ENCODE measurements around the gene CFAP61. TPM values are rescaled to one million over a fixed set of nuclear protein-coding genes. Genes with fewer than 3 reads are reported as not detected.

CFAP61 gene
- total RNA-seq, 5 donors from 2014 or later (not counting 1 experiment from before 2014, with no cell fraction given): not detected

DNA sequence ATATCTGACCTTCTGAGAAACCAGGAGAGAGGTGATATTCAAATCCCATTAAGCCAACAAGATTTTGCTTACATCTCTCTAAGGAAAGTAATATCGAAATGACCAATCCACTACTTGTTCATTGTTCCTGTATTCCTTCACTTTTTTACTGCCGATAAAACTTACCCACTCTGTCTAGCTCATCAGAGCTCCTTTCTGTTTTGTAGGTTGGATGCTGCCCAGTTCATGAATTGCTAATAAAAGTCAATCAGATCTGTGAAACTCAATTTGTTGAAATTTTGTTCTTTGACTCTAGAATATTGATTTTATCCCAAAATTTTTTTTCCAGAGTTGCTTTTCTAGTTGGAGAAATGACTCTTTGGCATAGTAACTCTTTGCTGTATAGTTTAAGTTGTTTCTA is 166.7 kb downstream of the CFAP61 start:
- ChIA-PET POLR2A (no interaction called here), CTCF (no interaction called here)
- Mint-ChIP-seq H3K27ac (no peak overlapping the region), H3K36me3 (no peaks in the 10 kb centered on the region), H3K27me3 (peaks cover 21 to 32% of the 10 kb centered on the region in 2 donors), H3K4me1 (no peaks in the 10 kb centered on the region), H3K9me3 (peaks cover 0 to 9% (median 8%) of the 10 kb centered on the region in 3 donors), H3K4me3 (no peak overlapping the region)
- H3K27ac ChIP-seq (ENCODE audit: low read length): no peak overlapping the region
- DNase-seq (no peak), ATAC-seq (replicated peaks in 1 of 4) (no peak)
- no peak overlapping the region for H3K4me3 ChIP-seq (ENCODE audit: control insufficient read depth in 1 of 2, extremely low read depth in 1 of 2, low read length in 1 of 2)
- no CpG with 5 or more reads among the region's 2 CpGs for WGBS (ENCODE audit: insufficient coverage)
- H3K9me3 ChIP-seq: no peaks in the 10 kb centered on the region
- no peaks in the 10 kb centered on the region for H3K4me1 ChIP-seq (ENCODE audit: control insufficient read depth in 1 of 2, extremely low read depth in 1 of 2, insufficient read depth in 2 of 2, low read length in 2 of 2)
- H3K27me3 ChIP-seq (replicated peaks in 1 of 2; ENCODE audit: control insufficient read depth in 2 of 2, extremely low read depth in 1 of 2, insufficient read depth in 2 of 2, low read length in 1 of 2): peaks cover 5 to 8% of the 10 kb centered on the region in 2 experiments
- no peaks in the 10 kb centered on the region for H3K36me3 ChIP-seq (ENCODE audit: control insufficient read depth in 2 of 2, extremely low read depth in 1 of 2, insufficient read depth in 1 of 2, low read length in 1 of 2)

DNA sequence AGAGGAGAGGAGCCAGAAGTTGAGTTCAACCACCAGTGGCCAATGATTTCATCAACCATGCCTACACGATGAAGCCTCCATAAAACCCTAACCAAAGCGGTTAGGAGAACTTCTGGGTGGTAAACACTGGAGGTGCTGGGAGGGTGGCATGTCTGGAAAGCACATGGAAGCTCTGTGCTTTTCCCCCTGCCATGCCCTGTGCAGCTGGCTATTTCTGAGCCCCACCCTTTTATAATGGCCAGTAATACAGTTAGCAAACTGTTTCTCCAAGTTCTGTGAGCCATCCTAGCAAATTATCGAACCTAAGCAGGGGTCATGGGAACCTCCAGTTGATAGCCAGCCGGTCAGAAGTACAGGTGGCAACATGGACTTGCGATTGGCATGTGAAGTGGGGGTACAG is 167.8 kb downstream of the CFAP61 start:
- no peak overlapping the region for H3K27ac ChIP-seq (ENCODE audit: low read length)
- H3K36me3 Mint-ChIP-seq: no peaks in the 10 kb centered on the region
- ChIA-PET CTCF (no interaction called here), POLR2A (no interaction called here)
- no peak overlapping the region for H3K27ac Mint-ChIP-seq
- peaks cover 0 to 9% (median 8%) of the 10 kb centered on the region in 3 donors for H3K9me3 Mint-ChIP-seq
- H3K4me1 Mint-ChIP-seq: no peaks in the 10 kb centered on the region
- H3K27me3 ChIP-seq (replicated peaks in 1 of 2; ENCODE audit: control insufficient read depth in 2 of 2, extremely low read depth in 1 of 2, insufficient read depth in 2 of 2, low read length in 1 of 2): peaks cover 5 to 8% of the 10 kb centered on the region in 2 experiments
- no peak overlapping the region for H3K4me3 Mint-ChIP-seq
- H3K36me3 ChIP-seq (ENCODE audit: control insufficient read depth in 2 of 2, extremely low read depth in 1 of 2, insufficient read depth in 1 of 2, low read length in 1 of 2): no peaks in the 10 kb centered on the region
- DNase-seq (no peak), ATAC-seq (replicated peaks in 1 of 4) (no peak)
- no peak overlapping the region for H3K4me3 ChIP-seq (ENCODE audit: control insufficient read depth in 1 of 2, extremely low read depth in 1 of 2, low read length in 1 of 2)
- no peaks in the 10 kb centered on the region for H3K4me1 ChIP-seq (ENCODE audit: control insufficient read depth in 1 of 2, extremely low read depth in 1 of 2, insufficient read depth in 2 of 2, low read length in 2 of 2)
- WGBS (ENCODE audit: insufficient coverage): 74% methylated on average over 3 of the region's 5 CpGs
- H3K27me3 Mint-ChIP-seq: peaks cover 21 to 29% of the 10 kb centered on the region in 2 donors
- no peaks in the 10 kb centered on the region for H3K9me3 ChIP-seq

DNA sequence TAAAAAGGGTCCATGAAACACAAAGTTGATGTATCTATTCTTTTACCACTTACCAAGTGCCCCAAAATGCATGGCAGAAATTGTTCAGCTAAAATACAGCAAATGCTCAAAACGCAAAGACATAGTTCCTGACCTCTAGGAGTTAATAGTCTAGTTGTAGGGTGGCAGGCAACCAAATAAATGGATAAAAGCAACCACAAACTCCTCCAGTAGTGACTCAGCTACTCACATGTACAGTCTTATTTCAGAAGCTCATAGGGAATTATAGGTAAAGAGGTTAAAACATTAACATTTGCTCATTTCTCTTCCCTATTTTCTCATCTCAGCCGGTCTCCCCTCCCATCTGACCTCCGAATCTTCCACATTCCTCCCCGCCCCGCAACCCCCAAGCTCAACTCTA is 171.6 kb downstream of the CFAP61 start:
- peaks cover 0 to 13% (median 2%) of the 10 kb centered on the region in 3 donors for H3K9me3 Mint-ChIP-seq
- CTCF ChIA-PET: no interaction called here
- peaks cover 21% of the 10 kb centered on the region in 2 donors for H3K27me3 Mint-ChIP-seq
- no peaks in the 10 kb centered on the region for H3K9me3 ChIP-seq
- no peak for ATAC-seq (replicated peaks in 1 of 4)
- H3K36me3 ChIP-seq (ENCODE audit: control insufficient read depth in 2 of 2, extremely low read depth in 1 of 2, insufficient read depth in 1 of 2, low read length in 1 of 2): no peaks in the 10 kb centered on the region
- no peak overlapping the region for H3K4me3 ChIP-seq (ENCODE audit: control insufficient read depth in 1 of 2, extremely low read depth in 1 of 2, low read length in 1 of 2)
- no peak overlapping the region for H3K27ac ChIP-seq (ENCODE audit: low read length)
- no peak overlapping the region for H3K27ac Mint-ChIP-seq
- WGBS (ENCODE audit: insufficient coverage): no CpG with 5 or more reads among the region's 5 CpGs
- H3K27me3 ChIP-seq (replicated peaks in 1 of 2; ENCODE audit: control insufficient read depth in 2 of 2, extremely low read depth in 1 of 2, insufficient read depth in 2 of 2, low read length in 1 of 2): peaks cover 5 to 8% of the 10 kb centered on the region in 2 experiments
- H3K36me3 Mint-ChIP-seq: no peaks in the 10 kb centered on the region
- no peak overlapping the region for H3K4me3 Mint-ChIP-seq
- no peaks in the 10 kb centered on the region for H3K4me1 ChIP-seq (ENCODE audit: control insufficient read depth in 1 of 2, extremely low read depth in 1 of 2, insufficient read depth in 2 of 2, low read length in 2 of 2)
- no peaks in the 10 kb centered on the region for H3K4me1 Mint-ChIP-seq
- POLR2A ChIA-PET: no interaction called here
- DNase-seq: no peak

DNA sequence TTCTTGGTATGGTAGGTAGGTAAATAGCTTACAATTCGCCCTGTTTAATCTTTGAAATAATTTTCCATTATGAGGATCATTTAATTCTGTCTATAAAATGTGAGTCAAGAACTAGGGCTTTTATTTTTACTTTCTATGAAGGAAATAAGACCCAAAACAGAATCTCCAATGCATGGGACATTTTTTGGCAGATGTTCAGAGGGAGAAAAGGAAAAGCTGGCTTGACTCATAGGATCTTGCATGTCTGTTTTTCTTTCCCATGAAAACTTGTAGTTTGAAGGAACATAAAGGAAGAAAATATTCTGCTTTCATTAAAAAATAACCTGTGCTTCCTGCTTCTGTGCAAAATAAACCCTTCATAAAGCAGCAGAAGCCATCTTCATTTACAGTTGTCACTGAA is 172.5 kb downstream of the CFAP61 start:
- no peaks in the 10 kb centered on the region for H3K36me3 Mint-ChIP-seq
- Histone ChIP-seq H3K36me3 (ENCODE audit: control insufficient read depth in 2 of 2, extremely low read depth in 1 of 2, insufficient read depth in 1 of 2, low read length in 1 of 2) (no peaks in the 10 kb centered on the region), H3K27ac (ENCODE audit: low read length) (no peak overlapping the region), H3K4me1 (ENCODE audit: control insufficient read depth in 1 of 2, extremely low read depth in 1 of 2, insufficient read depth in 2 of 2, low read length in 2 of 2) (no peaks in the 10 kb centered on the region), H3K27me3 (replicated peaks in 1 of 2; ENCODE audit: control insufficient read depth in 2 of 2, extremely low read depth in 1 of 2, insufficient read depth in 2 of 2, low read length in 1 of 2) (peaks cover 5 to 8% of the 10 kb centered on the region in 2 experiments), H3K9me3 (no peaks in the 10 kb centered on the region), H3K4me3 (ENCODE audit: control insufficient read depth in 1 of 2, extremely low read depth in 1 of 2, low read length in 1 of 2) (no peak overlapping the region)
- no peak overlapping the region for H3K27ac Mint-ChIP-seq
- DNase-seq (no peak), ATAC-seq (replicated peaks in 1 of 4) (no peak)
- CTCF ChIA-PET: no interaction called here
- no peak overlapping the region for H3K4me3 Mint-ChIP-seq
- peaks cover 0 to 11% (median 2%) of the 10 kb centered on the region in 3 donors for H3K9me3 Mint-ChIP-seq
- POLR2A ChIA-PET: no interaction called here
- H3K4me1 Mint-ChIP-seq: no peaks in the 10 kb centered on the region
- H3K27me3 Mint-ChIP-seq: peaks cover 21% of the 10 kb centered on the region in 2 donors
- no CpG with 5 or more reads among the region's 1 CpG for WGBS (ENCODE audit: insufficient coverage)

DNA sequence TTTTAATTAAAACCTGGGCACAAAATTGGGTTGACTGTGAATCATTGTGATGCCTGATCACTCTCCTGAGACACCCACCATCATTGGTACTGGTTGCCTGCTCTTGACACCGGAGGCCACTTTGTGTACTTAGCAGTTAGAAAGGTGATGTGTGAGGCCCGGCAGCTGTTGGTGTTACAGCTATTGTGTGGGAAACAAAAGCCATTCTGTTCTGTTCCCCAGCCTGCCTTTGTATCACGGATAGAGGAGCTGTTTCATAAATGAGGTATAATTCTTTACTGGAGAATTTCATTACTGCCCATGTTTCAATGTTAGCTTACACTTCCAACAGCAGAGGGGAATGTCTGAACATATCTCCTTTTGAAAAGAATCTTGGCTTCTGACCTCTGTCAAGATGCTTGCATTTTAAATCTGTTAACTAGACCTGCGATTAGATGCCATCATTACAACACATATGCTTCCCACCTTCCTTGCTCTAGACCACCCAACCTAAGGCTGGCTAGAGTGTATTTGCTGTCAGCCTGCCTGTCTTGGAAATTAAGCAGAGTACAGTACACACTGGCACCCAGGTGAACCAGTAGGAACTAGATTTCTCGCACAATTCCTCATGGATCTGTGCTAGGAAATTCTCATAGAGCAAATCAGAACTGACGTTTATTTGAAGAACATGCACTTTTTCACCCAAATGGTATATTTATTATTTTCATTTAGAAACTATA is 173.2 kb downstream of the CFAP61 start:
- Mint-ChIP-seq H3K27ac (no peak overlapping the region), H3K36me3 (no peaks in the 10 kb centered on the region), H3K27me3 (peaks cover 15 to 21% of the 10 kb centered on the region in 2 donors), H3K4me1 (no peaks in the 10 kb centered on the region), H3K4me3 (no peak overlapping the region), H3K9me3 (peaks cover 0 to 11% (median 2%) of the 10 kb centered on the region in 3 donors)
- Histone ChIP-seq H3K27ac (ENCODE audit: low read length) (no peak overlapping the region), H3K4me1 (ENCODE audit: control insufficient read depth in 1 of 2, extremely low read depth in 1 of 2, insufficient read depth in 2 of 2, low read length in 2 of 2) (no peaks in the 10 kb centered on the region), H3K9me3 (no peaks in the 10 kb centered on the region), H3K36me3 (ENCODE audit: control insufficient read depth in 2 of 2, extremely low read depth in 1 of 2, insufficient read depth in 1 of 2, low read length in 1 of 2) (no peaks in the 10 kb centered on the region), H3K27me3 (replicated peaks in 1 of 2; ENCODE audit: control insufficient read depth in 2 of 2, extremely low read depth in 1 of 2, insufficient read depth in 2 of 2, low read length in 1 of 2) (peaks cover 0 to 8% of the 10 kb centered on the region in 2 experiments), H3K4me3 (ENCODE audit: control insufficient read depth in 1 of 2, extremely low read depth in 1 of 2, low read length in 1 of 2) (no peak overlapping the region)
- ChIA-PET CTCF (no interaction called here), POLR2A (no interaction called here)
- no peak for DNase-seq
- no peak for ATAC-seq (replicated peaks in 1 of 4)
- WGBS (ENCODE audit: insufficient coverage): 57% methylated on average over 2 of the region's 6 CpGs

DNA sequence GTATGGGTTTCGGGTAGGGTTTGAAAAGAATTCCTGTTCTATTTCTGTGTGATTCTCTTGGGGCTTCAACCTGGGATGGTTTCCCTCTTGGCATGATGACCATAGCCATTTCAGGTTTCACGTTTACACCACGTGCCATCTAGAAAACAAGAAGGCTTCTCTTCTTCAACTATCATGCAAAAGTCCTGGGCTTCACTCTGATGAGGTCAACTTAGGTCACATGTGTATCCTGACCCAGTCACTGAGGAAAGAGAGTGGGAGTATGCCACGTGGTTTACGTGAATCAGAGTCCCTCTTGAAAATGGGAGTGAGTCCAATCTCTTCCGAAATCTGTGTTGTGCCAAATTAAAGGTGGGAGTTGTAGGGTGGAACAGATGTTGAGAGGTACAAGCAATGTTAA is 174.2 kb downstream of the CFAP61 start:
- 48% methylated on average over 2 of the region's 6 CpGs for WGBS (ENCODE audit: insufficient coverage)
- Mint-ChIP-seq H3K27ac (no peak overlapping the region), H3K36me3 (no peaks in the 10 kb centered on the region), H3K4me1 (no peaks in the 10 kb centered on the region), H3K4me3 (no peak overlapping the region), H3K9me3 (peaks cover 0 to 11% (median 2%) of the 10 kb centered on the region in 3 donors), H3K27me3 (peaks cover 15 to 23% of the 10 kb centered on the region in 2 donors)
- DNase-seq: no peak
- no peaks in the 10 kb centered on the region for H3K9me3 ChIP-seq
- ATAC-seq (replicated peaks in 1 of 4): no peak
- no peaks in the 10 kb centered on the region for H3K36me3 ChIP-seq (ENCODE audit: control insufficient read depth in 2 of 2, extremely low read depth in 1 of 2, insufficient read depth in 1 of 2, low read length in 1 of 2)
- H3K27me3 ChIP-seq (replicated peaks in 1 of 2; ENCODE audit: control insufficient read depth in 2 of 2, extremely low read depth in 1 of 2, insufficient read depth in 2 of 2, low read length in 1 of 2): peaks cover 5 to 8% of the 10 kb centered on the region in 2 experiments
- H3K27ac ChIP-seq (ENCODE audit: low read length): no peak overlapping the region
- ChIA-PET POLR2A (no interaction called here), CTCF (no interaction called here)
- no peaks in the 10 kb centered on the region for H3K4me1 ChIP-seq (ENCODE audit: control insufficient read depth in 1 of 2, extremely low read depth in 1 of 2, insufficient read depth in 2 of 2, low read length in 2 of 2)
- H3K4me3 ChIP-seq (ENCODE audit: control insufficient read depth in 1 of 2, extremely low read depth in 1 of 2, low read length in 1 of 2): no peak overlapping the region

All from T-cell (primary cell).